Right atrium auricular region (tissue), 2 donors: Measurements from ENCODE around the gene TSPAN7. TPM values are rescaled to one million over a fixed set of nuclear protein-coding genes. Genes with fewer than 3 reads are reported as not detected.

ENCODE experiments used
- DNase-seq: peaks from one replicate; pipeline ENCODE4 v3.0.0-alpha.2; 2019; ENCODE audit warnings: low spot score
- H3K27ac ChIP-seq, 2 donors: fragments of 200-600 bp; sonication (generic); 1 replicate in 1 of 2; 2 replicates in 1 of 2; pipeline ENCODE4 v1.5.1; 2016 to 2019
- H3K27me3 ChIP-seq, 2 donors: fragments of 200-600 bp; sonication (generic); one replicate each; pipeline versions ENCODE4 v1.5.1 to v1.6.0; 2017 to 2019
- H3K36me3 ChIP-seq: fragments of 200-600 bp; sonication (generic); one replicate; pipeline ENCODE4 v1.5.1; 2016
- H3K4me1 ChIP-seq, 2 donors: fragments of 200-600 bp; sonication (generic); one replicate each; pipeline versions ENCODE4 v1.5.1 to v1.6.0; 2017 to 2019
- H3K4me3 ChIP-seq, 2 donors: fragments of 200-600 bp; sonication (generic); 1 replicate in 1 of 2; 2 replicates in 1 of 2; pipeline ENCODE4 v1.5.1; 2017 to 2019; ENCODE audit warnings: mild to moderate bottlenecking in 1 of 2, moderate library complexity in 1 of 2
- H3K9me3 ChIP-seq, 2 donors: fragments of 200-600 bp; sonication (generic); one replicate each; pipeline ENCODE4 v1.5.1; 2019
- total RNA-seq, 2 donors: library from RNA; depleted of rRNA; stranded (reverse); fragments of >200 nt; gene quantifications; one replicate each; pipeline ENCODE4 v1.1.0, GENCODE V29; 2016
- TF ChIP-seq, protein P1 (sequence below), 2 donors: fragments of 200-600 bp; sonication (generic); IDR thresholded peaks; one replicate each; pipeline ENCODE4 v1.5.1; 2019; ENCODE audit warnings: antibody characterized with exemption in 2 of 2

The TSPAN7 gene
- total RNA-seq, 2 donors from 2014 or later, result 100 to 134 TPM

- Histone ChIP-seq H3K9me3 (no peaks in the 10 kb centered on the region), H3K4me1 (no peaks in the 10 kb centered on the region)
- TF ChIP-seq, protein P1, sequence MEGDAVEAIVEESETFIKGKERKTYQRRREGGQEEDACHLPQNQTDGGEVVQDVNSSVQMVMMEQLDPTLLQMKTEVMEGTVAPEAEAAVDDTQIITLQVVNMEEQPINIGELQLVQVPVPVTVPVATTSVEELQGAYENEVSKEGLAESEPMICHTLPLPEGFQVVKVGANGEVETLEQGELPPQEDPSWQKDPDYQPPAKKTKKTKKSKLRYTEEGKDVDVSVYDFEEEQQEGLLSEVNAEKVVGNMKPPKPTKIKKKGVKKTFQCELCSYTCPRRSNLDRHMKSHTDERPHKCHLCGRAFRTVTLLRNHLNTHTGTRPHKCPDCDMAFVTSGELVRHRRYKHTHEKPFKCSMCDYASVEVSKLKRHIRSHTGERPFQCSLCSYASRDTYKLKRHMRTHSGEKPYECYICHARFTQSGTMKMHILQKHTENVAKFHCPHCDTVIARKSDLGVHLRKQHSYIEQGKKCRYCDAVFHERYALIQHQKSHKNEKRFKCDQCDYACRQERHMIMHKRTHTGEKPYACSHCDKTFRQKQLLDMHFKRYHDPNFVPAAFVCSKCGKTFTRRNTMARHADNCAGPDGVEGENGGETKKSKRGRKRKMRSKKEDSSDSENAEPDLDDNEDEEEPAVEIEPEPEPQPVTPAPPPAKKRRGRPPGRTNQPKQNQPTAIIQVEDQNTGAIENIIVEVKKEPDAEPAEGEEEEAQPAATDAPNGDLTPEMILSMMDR (IDR thresholded peaks at IDR 0.05), result no peak
These were observed 41.7 kb upstream of the TSPAN7 start for GRCh38 chrX:38519651-38520050.

DNA sequence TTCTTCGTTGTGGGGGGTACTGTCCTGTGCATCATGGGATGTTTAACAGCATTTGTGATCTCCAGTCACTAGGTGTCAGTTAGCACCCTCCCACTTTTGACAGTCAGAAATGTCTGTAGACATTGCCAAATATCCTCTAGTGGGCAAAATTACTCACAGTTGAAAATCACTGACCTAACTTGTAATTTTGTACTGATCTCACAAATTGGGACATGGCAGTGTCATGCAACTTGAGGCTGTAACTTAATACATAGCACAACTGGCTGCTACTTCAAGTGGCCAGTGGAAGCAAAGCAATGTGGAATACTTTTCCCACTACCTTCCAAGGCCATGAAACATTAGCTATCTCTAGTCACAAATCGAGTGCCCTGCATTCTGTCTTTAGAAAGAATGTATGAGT, 23.2 kb upstream of the TSPAN7 start:
- DNase-seq, result no peak
- Histone ChIP-seq H3K4me1 (no peaks in the 10 kb centered on the region), H3K9me3 (no peaks in the 10 kb centered on the region), H3K4me3 (no peak overlapping the region), H3K27me3 (no peaks in the 10 kb centered on the region), H3K27ac (no peak overlapping the region), H3K36me3 (no peaks in the 10 kb centered on the region)
- TF ChIP-seq, protein P1 (IDR thresholded peaks at IDR 0.05), result no peak

More at GRCh38 chrX:38519651-38520050, 41.7 kb upstream of the TSPAN7 start:
- no peak for DNase-seq
- Histone ChIP-seq H3K27ac (no peak overlapping the region), H3K27me3 (no peaks in the 10 kb centered on the region), H3K4me3 (no peak overlapping the region), H3K36me3 (no peaks in the 10 kb centered on the region)

DNA sequence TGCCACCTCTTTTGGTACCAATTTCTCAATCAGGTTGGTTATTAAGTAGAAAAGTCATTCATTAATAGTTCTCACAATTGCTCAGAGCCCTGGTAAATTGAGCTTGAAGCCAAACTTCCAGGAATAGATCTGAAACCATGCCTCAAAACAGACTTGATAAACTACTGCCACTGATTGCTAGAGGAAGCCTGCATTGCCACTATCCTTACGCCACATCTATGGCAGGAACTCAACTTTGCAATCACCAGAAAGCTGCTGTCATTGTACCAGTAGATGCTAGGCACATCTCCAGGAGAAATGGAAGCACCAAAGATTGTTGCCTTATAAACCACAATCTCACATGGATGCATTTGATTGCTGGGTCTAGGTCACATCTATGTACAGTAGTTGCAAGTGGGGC, 21.6 kb upstream of the TSPAN7 start:
- TF ChIP-seq, protein P1 (IDR thresholded peaks at IDR 0.05), result no peak
- H3K9me3 ChIP-seq, result no peaks in the 10 kb centered on the region
- H3K27me3 ChIP-seq, result no peaks in the 10 kb centered on the region

GRCh38 chrX:38548508-38548907, 12.8 kb upstream of the TSPAN7 start:
- TF ChIP-seq, protein P1 (IDR thresholded peaks at IDR 0.05), result no peak
- H3K36me3 ChIP-seq, result no peaks in the 10 kb centered on the region
- DNase-seq, result no peak
- no peaks in the 10 kb centered on the region for H3K9me3 ChIP-seq
- no peak overlapping the region for H3K27ac ChIP-seq
- no peaks in the 10 kb centered on the region for H3K4me1 ChIP-seq
- no peak overlapping the region for H3K4me3 ChIP-seq
- no peaks in the 10 kb centered on the region for H3K27me3 ChIP-seq

More for the DNA sequence above, 21.6 kb upstream of the TSPAN7 start:
- no peak overlapping the region for H3K4me3 ChIP-seq
- no peak for DNase-seq
- H3K36me3 ChIP-seq, result no peaks in the 10 kb centered on the region
- H3K27ac ChIP-seq, result no peak overlapping the region
- H3K4me1 ChIP-seq, result no peaks in the 10 kb centered on the region

- Histone ChIP-seq H3K27me3 (no peaks in the 10 kb centered on the region), H3K4me3 (no peak overlapping the region), H3K36me3 (no peaks in the 10 kb centered on the region), H3K4me1 (no peaks in the 10 kb centered on the region), H3K9me3 (no peaks in the 10 kb centered on the region), H3K27ac (no peak overlapping the region)
- TF ChIP-seq, protein P1 (IDR thresholded peaks at IDR 0.05), result no peak
- DNase-seq, result no peak
These were observed 8.6 kb upstream of the TSPAN7 start for GRCh38 chrX:38552721-38553120.

GRCh38 chrX:38558686-38559085, 2.7 kb upstream of the TSPAN7 start:
- Histone ChIP-seq H3K27ac (no peak overlapping the region), H3K4me3 (no peak overlapping the region), H3K36me3 (no peaks in the 10 kb centered on the region), H3K4me1 (no peaks in the 10 kb centered on the region), H3K27me3 (no peaks in the 10 kb centered on the region), H3K9me3 (no peaks in the 10 kb centered on the region)
- DNase-seq, result no peak
- TF ChIP-seq, protein P1 (IDR thresholded peaks at IDR 0.05), result no peak
